GM12878 (cell line): ENCODE data around the gene UNG. TPM values are rescaled to one million over a fixed set of nuclear protein-coding genes. Genes with fewer than 3 reads are reported as not detected.
A peak's percentile ranks its signal among the peaks of the same experiment; 100 is the strongest.

ENCODE experiments used
- ATAC-seq: fragments of 200-7000 bp; cut with Tn5 transposase; 3 replicates; pipeline ENCODE4 v1.9.1; 2020; ENCODE audit warnings: mild to moderate bottlenecking, moderate library complexity
- BruUV-seq: library from RNA; stranded (reverse); fragments of 400-500 nt; replicated peaks from 2 replicates; lab custom pipeline; 2021; lab: Mats Ljungman, UMichigan
- CTCF ChIA-PET: fragments of 300-600 bp; sonication (Branson Sonifier 250); formaldehyde crosslinking; extraction: SDS; loops from one replicate; lab custom pipeline; 2021; ENCODE audit warnings: inconsistent platforms; lab: Yijun Ruan, JAX
- POLR2A ChIA-PET: fragments of 350-600 bp; formaldehyde crosslinking; extraction: SDS; loops from one replicate; lab custom pipeline; 2021; ENCODE audit warnings: inconsistent platforms; lab: Charles Lee
- RAD21 ChIA-PET: fragments of 300-600 bp; sonication (Branson Sonifier 250); formaldehyde crosslinking; loops from one replicate; lab custom pipeline; 2023; ENCODE audit warnings: antibody characterized with exemption; ENCODE audit not compliant: unreplicated experiment; lab: Charles Lee
- SMC1A ChIA-PET: fragments of 300-600 bp; sonication (Branson Sonifier 250); formaldehyde crosslinking; loops from one replicate; lab custom pipeline; 2023; ENCODE audit not compliant: unreplicated experiment, uncharacterized antibody; lab: Charles Lee
- DNase-seq: peaks from one replicate; pipeline ENCODE4 v3.0.0-alpha.2; 2011; ENCODE audit warnings: low read depth, low spot score
- FAIRE-seq: peaks from 3 replicates; lab custom pipeline; 2011; peaks lifted over from hg19 to GRCh38; lab: Jason Lieb, UNC
- H2AFZ ChIP-seq: 2 replicates; pipeline ENCODE4 v1.6.0; 2011; ENCODE audit warnings: low read depth, low read length, control low read depth; ENCODE audit not compliant: control insufficient read depth
- H3K27ac ChIP-seq: 2 replicates; pipeline ENCODE4 v1.5.1; 2011; ENCODE audit warnings: control low read depth; ENCODE audit not compliant: control insufficient read depth, insufficient read depth
- H3K27me3 ChIP-seq, 2 experiments: replicated peaks in 1 of 2; 2 replicates each; pipeline versions ENCODE4 v1.6.0 to v1.6.1; 2011; ENCODE audit warnings: low read length in 1 of 2; ENCODE audit not compliant: control insufficient read depth in 2 of 2, insufficient read depth in 2 of 2
- H3K36me3 ChIP-seq, 2 experiments: 2 replicates each; pipeline ENCODE4 v1.5.1; 2011; ENCODE audit warnings: low read length in 1 of 2; ENCODE audit not compliant: control insufficient read depth in 2 of 2, insufficient read depth in 2 of 2
- H3K4me1 ChIP-seq: 2 replicates; pipeline ENCODE4 v1.6.1; 2011; ENCODE audit warnings: mild to moderate bottlenecking, low read length, moderate library complexity, mixed read lengths; ENCODE audit not compliant: control insufficient read depth, insufficient read depth
- H3K4me2 ChIP-seq: 2 replicates; pipeline ENCODE4 v1.6.0; 2011; ENCODE audit warnings: control low read depth; ENCODE audit not compliant: control insufficient read depth, insufficient read depth
- H3K4me3 ChIP-seq: fragments of 200-600 bp; sonication (generic); 2 replicates; pipeline ENCODE4 v1.5.1; 2016
- H3K79me2 ChIP-seq: 2 replicates; pipeline ENCODE4 v1.6.0; 2011; ENCODE audit warnings: low read length; ENCODE audit not compliant: control insufficient read depth, insufficient read depth
- H3K9ac ChIP-seq: 2 replicates; pipeline ENCODE4 v1.8.0; 2011; ENCODE audit warnings: low read length, control low read depth, mixed read lengths; ENCODE audit not compliant: control insufficient read depth, insufficient read depth
- H3K9me3 ChIP-seq: replicated peaks from 3 replicates; pipeline ENCODE4 v1.5.1; 2011; ENCODE audit warnings: mild to moderate bottlenecking, low read length; ENCODE audit not compliant: control insufficient read depth, insufficient read depth
- H4K20me1 ChIP-seq: 2 replicates; pipeline ENCODE4 v1.6.0; 2011; ENCODE audit not compliant: control insufficient read depth, insufficient read depth
- CBX5 ChIP-seq: sonication (generic); IDR thresholded peaks from 2 replicates; pipeline ENCODE4 v1.6.1; 2016; ENCODE audit warnings: low read depth, moderate library complexity, mild to moderate bottlenecking, inconsistent platforms
- ESRRA ChIP-seq: IDR thresholded peaks from 2 replicates; pipeline ENCODE4 v1.6.1; 2012; ENCODE audit warnings: mild to moderate bottlenecking, low read length, improper control_type of control experiment
- ETV6 ChIP-seq, 2 experiments: fragments of 450-650 bp in 1 of 2; IDR thresholded peaks in 1 of 2; conservative IDR thresholded peaks in 1 of 2; 2 replicates each; pipeline ENCODE4 v1.6.1; 2014; ENCODE audit warnings: antibody characterized with exemption in 1 of 2, borderline replicate concordance in 1 of 2, low read depth in 1 of 2, mild to moderate bottlenecking in 1 of 2, moderate library complexity in 1 of 2
- FOXK2 ChIP-seq: fragments of 450-650 bp; IDR thresholded peaks from 2 replicates; pipeline ENCODE4 v1.6.1; 2017; ENCODE audit warnings: mild to moderate bottlenecking, moderate library complexity
- POLR2A ChIP-seq: IDR thresholded peaks from 2 replicates; pipeline ENCODE4 v1.6.1; 2011; ENCODE audit warnings: low read depth, mild to moderate bottlenecking, low read length
- POU2F2 ChIP-seq: IDR thresholded peaks from 3 replicates; pipeline ENCODE4 v1.6.1; 2011; ENCODE audit warnings: low read depth, mild to moderate bottlenecking, low read length, borderline replicate concordance
- RAD51 ChIP-seq: fragments of 450-650 bp; IDR thresholded peaks from 2 replicates; pipeline ENCODE4 v1.6.1; 2016; ENCODE audit warnings: moderate library complexity, mild to moderate bottlenecking, inconsistent platforms
- RUNX3 ChIP-seq: IDR thresholded peaks from 2 replicates; pipeline ENCODE4 v1.6.1; 2012; ENCODE audit warnings: low read length, inconsistent platforms
- SMAD1 ChIP-seq: fragments of 450-650 bp; IDR thresholded peaks from 2 replicates; pipeline ENCODE4 v1.6.1; 2018; ENCODE audit warnings: mild to moderate bottlenecking, low read depth; ENCODE audit not compliant: partially characterized antibody
- SMARCA5 ChIP-seq: fragments of 450-650 bp; IDR thresholded peaks from 2 replicates; pipeline ENCODE4 v1.6.1; 2017; ENCODE audit warnings: mild to moderate bottlenecking
- SREBF2 ChIP-seq: IDR thresholded peaks from 2 replicates; pipeline ENCODE4 v1.6.1; 2012; ENCODE audit warnings: mild to moderate bottlenecking, low read length
- SUZ12 ChIP-seq: fragments of 200-600 bp; sonication (generic); IDR thresholded peaks from one replicate; pipeline ENCODE4 v1.6.1; 2018; ENCODE audit warnings: antibody characterized with exemption, mild to moderate bottlenecking; ENCODE audit not compliant: unreplicated experiment
- WGBS: methylation state at CpG from one replicate; pipeline ENCODE4 v1.1.6; 2016; ENCODE audit warnings: low lambda C conversion rate; ENCODE audit not compliant: insufficient replicate concordance, insufficient coverage; ENCODE audit errors: missing lambda C conversion rate; 5-methylcytosine and 5-hydroxymethylcytosine counted together
- in situ Hi-C: fragments of 300-500 bp; cut with MboI; formaldehyde crosslinking; loops from 9 replicates; pipeline ENCODE4 v1.14.3; 2018; ENCODE audit warnings: mixed read lengths
- intact Hi-C: fragments of 100-400 bp; cut with micrococcal nuclease; formaldehyde crosslinking; loops from one replicate; pipeline ENCODE4 v1.14.2; 2022; ENCODE audit not compliant: unreplicated experiment
- polyA plus RNA-seq, 11 experiments: library from polyadenylated mRNA; depleted of rRNA in 4 of 11; unstranded in 6 of 11; stranded (reverse) in 5 of 11; fragments of >200 nt; fragmentation: Nextera tagmentation in 4 of 11; fragmentation: Illumina TruSeq in 1 of 11; extraction: Ambion mirVana in 4 of 11; extraction: Trizol in 1 of 11; gene quantifications; 1 replicate in 1 of 11; 2 replicates in 10 of 11; pipeline versions ENCODE4 v1.2.1 to v1.2.3, GENCODE V29; 2011 to 2016; ENCODE audit warnings: inconsistent platforms in 2 of 11, missing spikeins in 2 of 11, low read depth in 1 of 11
- total RNA-seq, 4 experiments: library from RNA; depleted of rRNA in 3 of 4; stranded (reverse); fragments of >200 nt in 3 of 4; fragmentation: Illumina TruSeq in 1 of 4; extraction: Trizol in 1 of 4; gene quantifications; 2 replicates each; pipeline versions ENCODE4 v1.2.1 to v1.2.3, GENCODE V29; 2013 to 2021
- TF ChIP-seq, protein P1 (sequence below): IDR thresholded peaks from 2 replicates; pipeline ENCODE4 v1.6.1; 2011; ENCODE audit warnings: borderline replicate concordance, low read depth, mild to moderate bottlenecking, moderate library complexity, mixed read lengths, low read length; ENCODE audit not compliant: insufficient read depth; ENCODE audit errors: extremely low read length

UNG gene
- total and polyA plus RNA-seq, 10 of the 15 experiments (the other 5 are each of a cell fraction or from before 2014, with no cell fraction given) = 9.5 to 81.9 (median 48.2) TPM

DNA sequence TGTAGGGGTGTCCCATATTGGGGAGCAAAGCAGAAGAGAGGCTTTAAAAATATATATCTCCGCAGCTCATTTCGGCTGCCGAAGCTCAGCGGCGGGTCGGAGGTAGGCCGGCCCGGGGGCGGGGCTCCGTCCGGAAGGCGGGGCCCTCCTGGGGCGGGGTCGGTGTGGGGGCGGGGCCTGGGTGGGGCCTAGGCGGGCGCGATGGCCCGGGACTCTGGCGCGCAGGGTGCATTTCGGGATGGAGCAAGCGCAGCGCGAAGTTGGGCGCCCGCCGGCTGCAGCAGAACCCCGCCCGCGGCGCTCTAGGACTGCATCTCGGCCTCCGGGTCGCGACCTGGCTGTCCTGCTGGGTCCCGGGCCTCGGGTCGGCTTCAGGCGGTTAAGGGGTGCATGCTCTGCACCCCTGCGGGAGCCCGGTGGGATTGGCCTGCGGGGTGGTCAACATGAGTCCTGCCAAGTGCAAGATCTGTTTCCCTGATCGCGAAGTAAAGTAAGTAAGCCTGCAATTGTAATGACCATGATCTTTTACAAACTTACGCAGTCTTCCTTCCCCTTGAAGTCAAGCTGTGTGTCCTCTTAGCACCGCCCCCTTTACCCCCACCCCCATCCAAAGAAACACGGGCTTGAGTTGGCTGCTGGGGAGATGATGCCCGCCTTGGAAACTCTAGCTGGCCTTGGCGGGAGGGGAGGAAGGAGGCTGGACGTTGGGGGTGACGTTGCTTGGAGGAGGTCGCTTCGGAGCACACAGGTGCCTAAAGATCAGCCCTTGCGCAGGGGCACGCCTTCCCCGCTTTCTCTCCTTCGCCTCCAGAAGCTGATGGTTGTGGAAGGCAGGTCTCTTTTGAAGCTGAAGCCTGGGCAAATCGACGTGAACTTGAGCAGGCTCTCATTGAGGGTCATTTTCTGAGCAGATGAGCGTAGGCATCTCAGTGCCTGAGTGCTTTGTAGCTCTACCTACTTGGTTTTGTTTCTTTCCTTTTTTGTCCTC, 57.3 kb downstream of the UNG start:
- H2AFZ ChIP-seq = peak overlapping the region; percentile 71
- H3K4me1 ChIP-seq = no peaks in the 10 kb centered on the region
- peak overlapping the region; percentile 69 for H3K4me3 ChIP-seq
- no peak for TF ChIP-seq ESRRA
- TF ChIP-seq POLR2A = peak; percentile 64; the same call in 1 of the 2 replicates
- H3K27me3 ChIP-seq = peaks cover 0 to 2% of the 10 kb centered on the region in 2 experiments; a peak in 1 of 4 replicates
- RAD21 ChIA-PET = no interaction called here
- ATAC-seq = peak; percentile 99
- H3K27ac ChIP-seq = no peak overlapping the region
- CTCF ChIA-PET = interaction anchor here (0.9 kb wide), 1 partner anchor 210 kb away, joined by 3 read pairs; no protein-coding TSS in a partner anchor
- POLR2A ChIA-PET = no interaction called here
- no peaks in the 10 kb centered on the region for H3K36me3 ChIP-seq
- H3K9ac ChIP-seq = peak overlapping the region; percentile 22; the same call in 1 of the 2 replicates
- H3K9me3 ChIP-seq = no peaks in the 10 kb centered on the region
- peak overlapping the region; percentile 71 for H3K4me2 ChIP-seq
- H4K20me1 ChIP-seq = no peaks in the 10 kb centered on the region
- in situ Hi-C loops (no loop called here), intact Hi-C loops (no loop called here)
- FAIRE-seq = peak; percentile 73
- 5% methylated on average over 43 of the region's 61 CpGs for WGBS
- DNase-seq = peak; percentile 12
- SMC1A ChIA-PET = interaction anchor here (0.6 kb wide), 1 partner anchor 714 kb away, joined by 3 read pairs; no protein-coding TSS in a partner anchor
- H3K79me2 ChIP-seq = no peaks in the 10 kb centered on the region
- BruUV-seq = no TSS peak

DNA sequence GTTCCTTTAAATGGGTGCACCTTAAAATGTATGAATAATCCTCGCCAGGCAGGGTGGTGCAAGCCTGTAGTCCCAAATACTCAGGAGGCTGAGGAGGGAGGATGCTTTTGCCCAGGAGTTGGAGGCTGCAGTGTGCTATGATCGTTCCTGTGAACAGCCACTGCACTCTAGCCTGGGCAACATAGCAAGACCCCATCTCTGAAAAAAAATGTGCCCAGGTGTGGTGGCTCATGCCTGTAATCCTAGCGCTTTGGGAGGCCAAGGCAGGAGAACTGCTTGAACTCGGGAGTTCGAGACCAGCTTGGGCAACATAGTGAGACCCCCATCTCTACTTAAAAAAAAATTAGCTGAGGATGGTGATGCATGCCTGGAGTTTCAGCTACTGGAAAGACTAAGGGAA, 58.6 kb downstream of the UNG start:
- intact Hi-C loops = no loop called here
- no peak for TF ChIP-seq RUNX3
- TF ChIP-seq ETV6 (conservative IDR thresholded peaks at IDR 0.05 in 1 of 2, IDR thresholded peaks at IDR 0.05 in 1 of 2; ENCODE audit: borderline replicate concordance in 1 of 2, low read depth in 1 of 2) = no peak
- no peak for TF ChIP-seq FOXK2
- TF ChIP-seq, protein P1, sequence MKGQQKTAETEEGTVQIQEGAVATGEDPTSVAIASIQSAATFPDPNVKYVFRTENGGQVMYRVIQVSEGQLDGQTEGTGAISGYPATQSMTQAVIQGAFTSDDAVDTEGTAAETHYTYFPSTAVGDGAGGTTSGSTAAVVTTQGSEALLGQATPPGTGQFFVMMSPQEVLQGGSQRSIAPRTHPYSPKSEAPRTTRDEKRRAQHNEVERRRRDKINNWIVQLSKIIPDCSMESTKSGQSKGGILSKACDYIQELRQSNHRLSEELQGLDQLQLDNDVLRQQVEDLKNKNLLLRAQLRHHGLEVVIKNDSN = no peak
- TF ChIP-seq SMAD1 = no peak
- no peak for TF ChIP-seq SUZ12
- TF ChIP-seq RAD51 = no peak
- TF ChIP-seq POU2F2 = no peak
- no peak for TF ChIP-seq SREBF2
- no peak for TF ChIP-seq SMARCA5
- no peak for TF ChIP-seq CBX5
- H3K4me2 ChIP-seq = no peak overlapping the region
- FAIRE-seq = no peak
- ChIA-PET SMC1A (no interaction called here), CTCF (interaction anchor here (1.3 kb wide), 1 partner anchor 44 kb away, joined by 4 read pairs; no protein-coding TSS in a partner anchor), POLR2A (no interaction called here), RAD21 (no interaction called here)
- no peaks in the 10 kb centered on the region for H3K36me3 ChIP-seq
- H3K9me3 ChIP-seq = no peaks in the 10 kb centered on the region
- in situ Hi-C loops = no loop called here
- 73% methylated on average over 5 of the region's 5 CpGs for WGBS
- H2AFZ ChIP-seq = no peak overlapping the region
- no peak for ATAC-seq
- H4K20me1 ChIP-seq = no peaks in the 10 kb centered on the region
- H3K9ac ChIP-seq = no peak overlapping the region
- H3K4me3 ChIP-seq = no peak overlapping the region
- H3K27me3 ChIP-seq = peaks cover 0 to 2% of the 10 kb centered on the region in 2 experiments; a peak in 1 of 4 replicates
- H3K27ac ChIP-seq = no peak overlapping the region
- H3K4me1 ChIP-seq = no peaks in the 10 kb centered on the region
- BruUV-seq = no TSS peak
- H3K79me2 ChIP-seq = no peaks in the 10 kb centered on the region
- DNase-seq = no peak
